Endothelial cell of umbilical vein (primary cell): ENCODE results near the gene PPP1R13B. TPM values are rescaled to one million over a fixed set of nuclear protein-coding genes. Genes with fewer than 3 reads are reported as not detected.

Experiments used
- BruUV-seq: library from RNA; stranded (reverse); fragments of 400-500 nt; replicated peaks from 2 replicates; lab custom pipeline; 2021; lab: Mats Ljungman, UMichigan
- CTCF ChIA-PET: fragments of 300-600, 350-600 bp; sonication (Branson Sonifier 250); formaldehyde crosslinking; loops from one replicate; lab custom pipeline; 2021; ENCODE audit warnings: antibody characterized with exemption, inconsistent platforms; lab: Charles Lee
- POLR2A ChIA-PET: fragments of 300-600, 350-600 bp; sonication (Branson Sonifier 250); formaldehyde crosslinking; loops from one replicate; lab custom pipeline; 2021; ENCODE audit warnings: antibody characterized with exemption, inconsistent platforms; lab: Charles Lee
- DNase-seq: peaks from one replicate; pipeline ENCODE4 v3.0.0-alpha.2; 2011; ENCODE audit warnings: low read depth, low spot score
- FAIRE-seq: peaks from 2 replicates; lab custom pipeline; 2011; peaks lifted over from hg19 to GRCh38; lab: Jason Lieb, UNC
- H2AFZ ChIP-seq: 2 replicates; pipeline ENCODE4 v1.6.0; 2012; ENCODE audit warnings: low read depth, low read length, control low read depth, inconsistent platforms
- H3K27ac ChIP-seq: 2 replicates; pipeline ENCODE4 v1.5.1; 2011; ENCODE audit warnings: low read depth, mild to moderate bottlenecking, control low read depth, low read length, moderate library complexity; ENCODE audit not compliant: insufficient read depth
- H3K27me3 ChIP-seq, 2 experiments: 2 replicates each; pipeline versions ENCODE4 v1.6.0 to v1.6.1; 2011; ENCODE audit warnings: low read length in 2 of 2, mixed read lengths in 1 of 2; ENCODE audit not compliant: control insufficient read depth in 2 of 2, insufficient read depth in 2 of 2
- H3K36me3 ChIP-seq, 2 experiments: 2 replicates in 1 of 2; 3 replicates in 1 of 2; pipeline ENCODE4 v1.5.1; 2011; ENCODE audit warnings: low read length in 2 of 2, mild to moderate bottlenecking in 1 of 2, moderate library complexity in 1 of 2; ENCODE audit not compliant: control insufficient read depth in 2 of 2, insufficient read depth in 2 of 2; ENCODE audit errors: extremely low read depth in 1 of 2
- H3K4me1 ChIP-seq: 3 replicates; pipeline ENCODE4 v1.5.1; 2011; ENCODE audit warnings: mild to moderate bottlenecking, low read length; ENCODE audit not compliant: control insufficient read depth, insufficient read depth; ENCODE audit errors: extremely low read depth
- H3K4me2 ChIP-seq: 2 replicates; pipeline ENCODE4 v1.6.1; 2011; ENCODE audit warnings: low read length, control low read depth, mixed read lengths; ENCODE audit not compliant: insufficient read depth
- H3K4me3 ChIP-seq, 3 experiments: fragments of 200-600 bp in 1 of 3; sonication (generic), shearing (Covaris generic) in 1 of 3; replicated peaks in 1 of 3; 2 replicates each; pipeline ENCODE4 v1.5.1; 2011 to 2016; ENCODE audit warnings: control low read depth in 3 of 3, low read length in 3 of 3, mild to moderate bottlenecking in 2 of 3, inconsistent platforms in 1 of 3, low read depth in 1 of 3, moderate library complexity in 1 of 3; ENCODE audit not compliant: insufficient read depth in 1 of 3
- H3K79me2 ChIP-seq: 2 replicates; pipeline ENCODE4 v1.6.0; 2012; ENCODE audit warnings: low read length, inconsistent platforms; ENCODE audit not compliant: control insufficient read depth, insufficient read depth
- H3K9ac ChIP-seq: replicated peaks from 2 replicates; pipeline ENCODE3; 2011; ENCODE audit warnings: low read length, control low read depth; ENCODE audit not compliant: insufficient read depth; ENCODE audit errors: extremely low read depth
- H3K9me1 ChIP-seq: replicated peaks from 3 replicates; pipeline ENCODE4 v1.6.0; 2011; ENCODE audit warnings: mild to moderate bottlenecking, low read length; ENCODE audit not compliant: control insufficient read depth, insufficient read depth; ENCODE audit errors: extremely low read depth
- H3K9me3 ChIP-seq: replicated peaks from 2 replicates; pipeline ENCODE4 v1.5.1; 2012; ENCODE audit warnings: low read length, inconsistent platforms; ENCODE audit not compliant: control insufficient read depth, insufficient read depth
- H4K20me1 ChIP-seq: replicated peaks from 2 replicates; pipeline ENCODE3; 2011; ENCODE audit warnings: mild to moderate bottlenecking, low read length; ENCODE audit not compliant: control insufficient read depth, insufficient read depth; ENCODE audit errors: extremely low read depth
- EZH2 ChIP-seq: IDR thresholded peaks from 2 replicates; pipeline ENCODE4 v1.6.1; 2012; ENCODE audit warnings: borderline replicate concordance, low read depth, mild to moderate bottlenecking, moderate library complexity, low read length, inconsistent platforms; ENCODE audit not compliant: severe bottlenecking
- FOS ChIP-seq: IDR thresholded peaks from 2 replicates; pipeline ENCODE4 v1.6.1; 2011; ENCODE audit warnings: mild to moderate bottlenecking, low read length, moderate library complexity, borderline replicate concordance; ENCODE audit not compliant: insufficient read depth
- GATA2 ChIP-seq: IDR thresholded peaks from 2 replicates; pipeline ENCODE4 v1.7.0; 2011; ENCODE audit warnings: low read depth, mild to moderate bottlenecking, moderate library complexity, mixed read lengths, low read length; ENCODE audit not compliant: insufficient read length, insufficient read depth
- JUN ChIP-seq: IDR thresholded peaks from 2 replicates; pipeline ENCODE4 v1.6.1; 2011; ENCODE audit warnings: borderline replicate concordance, low read depth; ENCODE audit not compliant: insufficient read length, insufficient read depth
- MYC ChIP-seq: IDR thresholded peaks from one replicate; pipeline ENCODE4 v1.6.1; 2011; ENCODE audit warnings: mild to moderate bottlenecking, low read depth, low read length
- POLR2A ChIP-seq: IDR thresholded peaks from 2 replicates; pipeline ENCODE4 v1.6.1; 2012; ENCODE audit warnings: low read depth, mild to moderate bottlenecking, control low read depth, low read length
- POLR2AphosphoS5 ChIP-seq: IDR thresholded peaks from 2 replicates; pipeline ENCODE4 v1.6.1; 2012; ENCODE audit warnings: low read depth, mild to moderate bottlenecking, control low read depth, low read length, moderate library complexity; ENCODE audit not compliant: insufficient read depth
- dilution Hi-C: fragments of 300-500 bp; cut with MboI; formaldehyde crosslinking; loops from one replicate; pipeline ENCODE4 v1.15.0; 2019; ENCODE audit warnings: low sequenced_read_pairs; ENCODE audit not compliant: extremely low pct_ligation_motif_present
- intact Hi-C: fragments of 100-400 bp; cut with micrococcal nuclease; formaldehyde crosslinking; loops from one replicate; pipeline ENCODE4 v1.10.0; 2022
- polyA plus RNA-seq, 4 experiments: library from polyadenylated mRNA; depleted of rRNA in 3 of 4; stranded (reverse) in 3 of 4; unstranded in 1 of 4; fragments of >200 nt; gene quantifications; 2 replicates each; pipeline versions ENCODE4 v1.2.1 to v1.2.3, GENCODE V29; 2011 to 2012; ENCODE audit warnings: missing spikeins in 1 of 4
- total RNA-seq: library from RNA; stranded (reverse); gene quantifications from 2 replicates; pipeline ENCODE4 v1.2.3, GENCODE V29; 2021
- TF ChIP-seq, protein P1 (sequence below): IDR thresholded peaks from 2 replicates; pipeline ENCODE4 v1.6.1; 2011; ENCODE audit not compliant: insufficient read depth, insufficient read length
- TF ChIP-seq, protein P2 (sequence below), 2 donors: IDR thresholded peaks; 1 replicate in 1 of 2; 2 replicates in 1 of 2; pipeline ENCODE4 v1.5.1; 2011; ENCODE audit warnings: low read length in 2 of 2, mild to moderate bottlenecking in 2 of 2, moderate library complexity in 2 of 2, control low read depth in 1 of 2, inconsistent platforms in 1 of 2, low read depth in 1 of 2; ENCODE audit not compliant: insufficient read depth in 1 of 2; ENCODE audit errors: extremely low read depth in 1 of 2

PPP1R13B gene
- total and polyA plus RNA-seq, 2 donors (not counting 3 experiments of a cell fraction or from before 2014, with no cell fraction given): 10.0 to 30.0 TPM

GRCh38 chr14:103705504-103706284, 141.7 kb downstream of the PPP1R13B start:
- Histone ChIP-seq H3K36me3 (peaks cover 0 to 12% of the 10 kb centered on the region in 2 experiments), H4K20me1 (no peaks in the 10 kb centered on the region), H3K4me3 (no peak overlapping the region), H3K4me1 (peaks cover 36% of the 10 kb centered on the region), H2AFZ (no peak overlapping the region), H3K79me2 (no peaks in the 10 kb centered on the region), H3K4me2 (no peak overlapping the region), H3K27me3 (no peaks in the 10 kb centered on the region), H3K9me1 (no peaks in the 10 kb centered on the region), H3K9me3 (no peaks in the 10 kb centered on the region), H3K27ac (peak overlapping the region; percentile 77), H3K9ac (peak overlapping the region; percentile 19)
- no peak for TF ChIP-seq MYC
- no peak for TF ChIP-seq JUN
- TF ChIP-seq POLR2A: peak; percentile 61
- no peak for TF ChIP-seq EZH2
- TF ChIP-seq, protein P1, sequence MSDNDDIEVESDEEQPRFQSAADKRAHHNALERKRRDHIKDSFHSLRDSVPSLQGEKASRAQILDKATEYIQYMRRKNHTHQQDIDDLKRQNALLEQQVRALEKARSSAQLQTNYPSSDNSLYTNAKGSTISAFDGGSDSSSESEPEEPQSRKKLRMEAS: no peak
- TF ChIP-seq GATA2: no peak
- TF ChIP-seq FOS: peak; percentile 35
- TF ChIP-seq, protein P2, sequence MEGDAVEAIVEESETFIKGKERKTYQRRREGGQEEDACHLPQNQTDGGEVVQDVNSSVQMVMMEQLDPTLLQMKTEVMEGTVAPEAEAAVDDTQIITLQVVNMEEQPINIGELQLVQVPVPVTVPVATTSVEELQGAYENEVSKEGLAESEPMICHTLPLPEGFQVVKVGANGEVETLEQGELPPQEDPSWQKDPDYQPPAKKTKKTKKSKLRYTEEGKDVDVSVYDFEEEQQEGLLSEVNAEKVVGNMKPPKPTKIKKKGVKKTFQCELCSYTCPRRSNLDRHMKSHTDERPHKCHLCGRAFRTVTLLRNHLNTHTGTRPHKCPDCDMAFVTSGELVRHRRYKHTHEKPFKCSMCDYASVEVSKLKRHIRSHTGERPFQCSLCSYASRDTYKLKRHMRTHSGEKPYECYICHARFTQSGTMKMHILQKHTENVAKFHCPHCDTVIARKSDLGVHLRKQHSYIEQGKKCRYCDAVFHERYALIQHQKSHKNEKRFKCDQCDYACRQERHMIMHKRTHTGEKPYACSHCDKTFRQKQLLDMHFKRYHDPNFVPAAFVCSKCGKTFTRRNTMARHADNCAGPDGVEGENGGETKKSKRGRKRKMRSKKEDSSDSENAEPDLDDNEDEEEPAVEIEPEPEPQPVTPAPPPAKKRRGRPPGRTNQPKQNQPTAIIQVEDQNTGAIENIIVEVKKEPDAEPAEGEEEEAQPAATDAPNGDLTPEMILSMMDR (IDR thresholded peaks at IDR 0.05; ENCODE audit: extremely low read depth in 1 of 2, insufficient read depth in 1 of 2, low read depth in 1 of 2, low read length in 2 of 2): no peak
- peak; percentile 34 for TF ChIP-seq POLR2AphosphoS5
- intact Hi-C loops: loop anchor here (1.0 kb wide), 1 partner anchor 10 kb away; the partner anchor contains the start of genes XRCC3 and ZFYVE21
- CTCF ChIA-PET: interaction anchor here (1.0 to 3.1 kb wide), 6 partner anchors 9 to 195 kb away, joined by 3 to 10 read pairs (median 4); partner anchors contain the start of genes XRCC3 and ZFYVE21
- POLR2A ChIA-PET: no interaction called here
- DNase-seq (no peak), FAIRE-seq (no peak)
- dilution Hi-C loops: no loop called here
- BruUV-seq: no TSS peak
